IPS DF 6.9 (cell line): ENCODE measurements around the gene AHNAK.
A peak's percentile ranks its signal among the peaks of the same experiment; 100 is the strongest.

ENCODE experiments used
- DNase-seq: peaks from one replicate; pipeline ENCODE4 v3.0.0-alpha.2; 2013; ENCODE audit warnings: low read depth, low spot score
- H3K27ac ChIP-seq: one replicate; pipeline ENCODE4 v1.5.1; 2013; ENCODE audit warnings: low read length, control low read depth
- H3K27me3 ChIP-seq: 2 replicates; pipeline ENCODE4 v1.6.1; 2013; ENCODE audit warnings: mild to moderate bottlenecking, low read length; ENCODE audit not compliant: control insufficient read depth, insufficient read depth
- H3K36me3 ChIP-seq: 2 replicates; pipeline ENCODE4 v1.6.1; 2013; ENCODE audit warnings: low read length; ENCODE audit not compliant: control insufficient read depth, insufficient read depth
- H3K4me1 ChIP-seq: 2 replicates; pipeline ENCODE4 v1.6.1; 2013; ENCODE audit warnings: low read length; ENCODE audit not compliant: control insufficient read depth, insufficient read depth
- H3K4me3 ChIP-seq: 2 replicates; pipeline ENCODE4 v1.5.1; 2013; ENCODE audit warnings: mild to moderate bottlenecking, low read length
- H3K9me3 ChIP-seq: 2 replicates; pipeline ENCODE4 v1.6.1; 2013; ENCODE audit warnings: low read length, inconsistent platforms; ENCODE audit not compliant: control insufficient read depth, insufficient read depth
- WGBS: extraction: QIAGEN DNeasy Blood & Tissue Kit; methylation state at CpG from one replicate; pipeline ENCODE4 v1.1.7; 2013; ENCODE audit warnings: mixed read lengths, missing lambda C conversion rate; ENCODE audit not compliant: insufficient read length, insufficient coverage; 5-methylcytosine and 5-hydroxymethylcytosine counted together

Gene AHNAK

GRCh38 chr11:62514151-62514550 lies 32.5 kb downstream of the AHNAK start:
- H3K36me3 ChIP-seq: no peaks in the 10 kb centered on the region
- H3K4me3 ChIP-seq: no peak overlapping the region
- DNase-seq: no peak
- H3K4me1 ChIP-seq: no peaks in the 10 kb centered on the region
- no peak overlapping the region for H3K27ac ChIP-seq
- no peaks in the 10 kb centered on the region for H3K9me3 ChIP-seq
- WGBS: no CpG with 5 or more reads among the region's 7 CpGs
- no peaks in the 10 kb centered on the region for H3K27me3 ChIP-seq

- no peak overlapping the region for H3K27ac ChIP-seq
- no peak for DNase-seq
- no peak overlapping the region for H3K4me3 ChIP-seq
- no CpG with 5 or more reads among the region's 10 CpGs for WGBS
- H3K9me3 ChIP-seq: no peaks in the 10 kb centered on the region
- H3K36me3 ChIP-seq: no peaks in the 10 kb centered on the region
- peaks cover 1% of the 10 kb centered on the region; the same call in 1 of the 2 replicates for H3K4me1 ChIP-seq
- no peaks in the 10 kb centered on the region for H3K27me3 ChIP-seq
Measured at GRCh38 chr11:62513626-62514025, 33.0 kb downstream of the AHNAK start.

GRCh38 chr11:62512961-62513360 lies 33.6 kb downstream of the AHNAK start:
- peaks cover 2% of the 10 kb centered on the region; the same call in 1 of the 2 replicates for H3K4me1 ChIP-seq
- no peaks in the 10 kb centered on the region for H3K9me3 ChIP-seq
- no peaks in the 10 kb centered on the region for H3K36me3 ChIP-seq
- DNase-seq: no peak
- H3K27me3 ChIP-seq: no peaks in the 10 kb centered on the region
- no CpG with 5 or more reads among the region's 8 CpGs for WGBS
- no peak overlapping the region for H3K27ac ChIP-seq
- no peak overlapping the region for H3K4me3 ChIP-seq

GRCh38 chr11:62508336-62509058 lies 38.1 kb downstream of the AHNAK start:
- H3K4me1 ChIP-seq: peaks cover 6% of the 10 kb centered on the region; the same call in 1 of the 2 replicates
- H3K4me3 ChIP-seq: no peak overlapping the region
- no peak overlapping the region for H3K27ac ChIP-seq

GRCh38 chr11:62507125-62507422 lies 39.5 kb downstream of the AHNAK start:
- Histone ChIP-seq H3K27me3 (no peaks in the 10 kb centered on the region), H3K36me3 (no peaks in the 10 kb centered on the region), H3K4me3 (no peak overlapping the region), H3K9me3 (no peaks in the 10 kb centered on the region), H3K4me1 (peaks cover 6% of the 10 kb centered on the region; the same call in 1 of the 2 replicates), H3K27ac (no peak overlapping the region)
- WGBS: no CpG with 5 or more reads among the region's 1 CpG
- DNase-seq: no peak

More at GRCh38 chr11:62508336-62509058, 38.1 kb downstream of the AHNAK start:
- Histone ChIP-seq H3K27me3 (no peaks in the 10 kb centered on the region), H3K9me3 (no peaks in the 10 kb centered on the region), H3K36me3 (no peaks in the 10 kb centered on the region)
- WGBS: no CpG with 5 or more reads among the region's 19 CpGs
- DNase-seq: peak; percentile 33

GRCh38 chr11:62506413-62507124 lies 40.0 kb downstream of the AHNAK start:
- Histone ChIP-seq H3K27me3 (no peaks in the 10 kb centered on the region), H3K4me3 (no peak overlapping the region), H3K4me1 (peaks cover 6% of the 10 kb centered on the region; the same call in 1 of the 2 replicates), H3K36me3 (no peaks in the 10 kb centered on the region), H3K27ac (no peak overlapping the region), H3K9me3 (no peaks in the 10 kb centered on the region)
- 100% methylated on average over 1 of the region's 10 CpGs for WGBS
- DNase-seq: no peak

- Histone ChIP-seq H3K27ac (no peak overlapping the region), H3K27me3 (no peaks in the 10 kb centered on the region), H3K4me3 (peak overlapping the region; percentile 29; the same call in 1 of the 2 replicates), H3K4me1 (peaks cover 6% of the 10 kb centered on the region; the same call in 1 of the 2 replicates), H3K36me3 (no peaks in the 10 kb centered on the region), H3K9me3 (no peaks in the 10 kb centered on the region)
- WGBS: no CpG with 5 or more reads among the region's 30 CpGs
- DNase-seq: no peak
Measured at GRCh38 chr11:62505440-62506091, 41.0 kb downstream of the AHNAK start.

GRCh38 chr11:62505059-62505439 lies 41.6 kb downstream of the AHNAK start:
- WGBS: no CpG with 5 or more reads among the region's 12 CpGs
- no peak for DNase-seq
- Histone ChIP-seq H3K4me3 (peak overlapping the region; percentile 29; the same call in 1 of the 2 replicates), H3K27me3 (no peaks in the 10 kb centered on the region), H3K27ac (no peak overlapping the region), H3K4me1 (peaks cover 6% of the 10 kb centered on the region; the same call in 1 of the 2 replicates), H3K36me3 (no peaks in the 10 kb centered on the region), H3K9me3 (no peaks in the 10 kb centered on the region)

GRCh38 chr11:62504158-62504973 lies 42.2 kb downstream of the AHNAK start:
- no CpG with 5 or more reads among the region's 15 CpGs for WGBS
- Histone ChIP-seq H3K4me3 (no peak overlapping the region), H3K36me3 (no peaks in the 10 kb centered on the region), H3K27me3 (no peaks in the 10 kb centered on the region), H3K9me3 (no peaks in the 10 kb centered on the region), H3K27ac (no peak overlapping the region), H3K4me1 (peaks cover 6% of the 10 kb centered on the region; the same call in 1 of the 2 replicates)
- DNase-seq: no peak
